HepG2 (cell line): Measurements from ENCODE around the gene ACAD11. TPM values are rescaled to one million over a fixed set of nuclear protein-coding genes. Genes with fewer than 3 reads are reported as not detected.

Source experiments
- CBX5 ChIP-seq: sonication (generic); formaldehyde crosslinking; IDR thresholded peaks from 2 replicates; pipeline ENCODE4 v1.4.0; 2020; ENCODE audit warnings: missing genetic modification reagents, borderline replicate concordance
- ELF3 ChIP-seq: IDR thresholded peaks from 2 replicates; pipeline ENCODE4 v1.6.1; 2016; ENCODE audit warnings: missing genetic modification reagents, missing compliant biosample characterization
- HDAC1 ChIP-seq: sonication (generic); formaldehyde crosslinking; IDR thresholded peaks from 2 replicates; pipeline ENCODE4 v1.5.1; 2020; ENCODE audit warnings: mild to moderate bottlenecking, missing genetic modification reagents
- KDM5A ChIP-seq: fragments of 200-600 bp; sonication (generic); IDR thresholded peaks from 2 replicates; pipeline ENCODE4 v1.7.0; 2018; ENCODE audit warnings: antibody characterized with exemption, mild to moderate bottlenecking, low read length, borderline replicate concordance
- SIX4 ChIP-seq: sonication (generic); formaldehyde crosslinking; IDR thresholded peaks from 2 replicates; pipeline ENCODE4 v1.4.0; 2020; ENCODE audit warnings: missing genetic modification reagents
- SRSF4 ChIP-seq: fragments of 200-400 bp; formaldehyde crosslinking; IDR thresholded peaks from one replicate; pipeline ENCODE4 v1.6.1; 2018; ENCODE audit warnings: mild to moderate bottlenecking, low read depth, low read length, moderate library complexity; ENCODE audit not compliant: poor library complexity, severe bottlenecking
- SSRP1 ChIP-seq: IDR thresholded peaks from 2 replicates; pipeline ENCODE4 v1.6.1; 2016; ENCODE audit warnings: control low read depth
- polyA plus RNA-seq, 8 experiments: library from polyadenylated mRNA; depleted of rRNA in 3 of 8; stranded (reverse) in 7 of 8; unstranded in 1 of 8; fragments of >200 nt; fragmentation: Illumina TruSeq in 4 of 8; extraction: Trizol in 4 of 8; gene quantifications; 2 replicates each; pipeline versions ENCODE4 v1.2.1 to v1.2.3, GENCODE V29; 2011 to 2016; ENCODE audit warnings: low read depth in 4 of 8, missing spikeins in 1 of 8, mixed read lengths in 1 of 8; ENCODE audit not compliant: insufficient read depth in 1 of 8
- total RNA-seq, 5 experiments: library from RNA; depleted of rRNA; stranded (reverse); fragments of >200 nt; fragmentation: Illumina TruSeq; extraction: Trizol; gene quantifications; 2 replicates each; pipeline ENCODE4 v1.2.3, GENCODE V29; 2016; ENCODE audit warnings: low read depth in 1 of 5
- TF ChIP-seq, protein P1 (sequence below): sonication (generic); formaldehyde crosslinking; IDR thresholded peaks from 2 replicates; pipeline ENCODE4 v1.4.0; 2020; ENCODE audit warnings: missing genetic modification reagents
- TF ChIP-seq, protein P2 (sequence below): sonication (generic); formaldehyde crosslinking; IDR thresholded peaks from 2 replicates; pipeline ENCODE4 v1.9.0; 2022; ENCODE audit warnings: low read depth, missing genetic modification reagents
- TF ChIP-seq, protein P3 (sequence below): sonication (generic); formaldehyde crosslinking; IDR thresholded peaks from 2 replicates; pipeline ENCODE4 v1.4.0; 2020; ENCODE audit warnings: missing genetic modification reagents

ACAD11 gene
- total and polyA plus RNA-seq, 2 of the 13 experiments (the other 11 are each of a cell fraction or from before 2014, with no cell fraction given): 30.6 to 56.9 TPM

DNA sequence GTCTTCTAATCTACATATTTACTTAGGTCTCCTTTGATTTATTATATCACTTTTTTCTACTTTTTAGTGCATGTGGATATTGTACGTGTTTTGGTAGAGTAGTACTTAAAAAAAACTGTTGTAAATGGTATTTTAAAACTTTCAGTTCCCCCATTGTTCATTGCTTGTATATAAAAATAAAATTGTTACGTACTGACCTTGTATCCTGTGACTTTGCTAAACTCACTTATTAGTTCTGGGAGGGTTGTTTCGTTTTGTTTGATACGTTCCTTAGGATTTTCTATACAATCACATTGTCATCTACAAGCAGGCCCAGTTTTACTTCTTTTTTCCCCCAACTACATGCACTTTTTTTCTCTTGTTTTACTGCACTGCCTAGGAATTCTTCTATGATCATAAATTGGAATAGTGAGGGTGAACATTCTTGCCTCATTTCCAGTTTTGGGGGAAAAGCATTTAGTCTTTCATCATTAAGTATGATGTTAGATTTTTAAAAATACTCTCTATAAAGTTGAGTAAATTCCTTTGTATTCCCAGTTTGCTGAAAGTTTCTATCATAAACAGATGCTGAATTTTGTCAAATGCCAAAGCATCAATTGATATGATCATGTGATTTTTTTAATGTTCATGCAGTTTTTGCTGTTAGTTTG, 96.1 kb downstream of the ACAD11 start (continued):
- TF ChIP-seq, protein P1, sequence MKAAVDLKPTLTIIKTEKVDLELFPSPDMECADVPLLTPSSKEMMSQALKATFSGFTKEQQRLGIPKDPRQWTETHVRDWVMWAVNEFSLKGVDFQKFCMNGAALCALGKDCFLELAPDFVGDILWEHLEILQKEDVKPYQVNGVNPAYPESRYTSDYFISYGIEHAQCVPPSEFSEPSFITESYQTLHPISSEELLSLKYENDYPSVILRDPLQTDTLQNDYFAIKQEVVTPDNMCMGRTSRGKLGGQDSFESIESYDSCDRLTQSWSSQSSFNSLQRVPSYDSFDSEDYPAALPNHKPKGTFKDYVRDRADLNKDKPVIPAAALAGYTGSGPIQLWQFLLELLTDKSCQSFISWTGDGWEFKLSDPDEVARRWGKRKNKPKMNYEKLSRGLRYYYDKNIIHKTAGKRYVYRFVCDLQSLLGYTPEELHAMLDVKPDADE: no peak
- TF ChIP-seq, protein P2, sequence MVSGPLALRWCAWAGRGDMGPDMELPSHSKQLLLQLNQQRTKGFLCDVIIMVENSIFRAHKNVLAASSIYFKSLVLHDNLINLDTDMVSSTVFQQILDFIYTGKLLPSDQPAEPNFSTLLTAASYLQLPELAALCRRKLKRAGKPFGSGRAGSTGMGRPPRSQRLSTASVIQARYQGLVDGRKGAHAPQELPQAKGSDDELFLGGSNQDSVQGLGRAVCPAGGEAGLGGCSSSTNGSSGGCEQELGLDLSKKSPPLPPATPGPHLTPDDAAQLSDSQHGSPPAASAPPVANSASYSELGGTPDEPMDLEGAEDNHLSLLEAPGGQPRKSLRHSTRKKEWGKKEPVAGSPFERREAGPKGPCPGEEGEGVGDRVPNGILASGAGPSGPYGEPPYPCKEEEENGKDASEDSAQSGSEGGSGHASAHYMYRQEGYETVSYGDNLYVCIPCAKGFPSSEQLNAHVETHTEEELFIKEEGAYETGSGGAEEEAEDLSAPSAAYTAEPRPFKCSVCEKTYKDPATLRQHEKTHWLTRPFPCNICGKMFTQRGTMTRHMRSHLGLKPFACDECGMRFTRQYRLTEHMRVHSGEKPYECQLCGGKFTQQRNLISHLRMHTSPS (CRISPR knock-in tag): no peak
- TF ChIP-seq KDM5A: no peak
- TF ChIP-seq, protein P3, sequence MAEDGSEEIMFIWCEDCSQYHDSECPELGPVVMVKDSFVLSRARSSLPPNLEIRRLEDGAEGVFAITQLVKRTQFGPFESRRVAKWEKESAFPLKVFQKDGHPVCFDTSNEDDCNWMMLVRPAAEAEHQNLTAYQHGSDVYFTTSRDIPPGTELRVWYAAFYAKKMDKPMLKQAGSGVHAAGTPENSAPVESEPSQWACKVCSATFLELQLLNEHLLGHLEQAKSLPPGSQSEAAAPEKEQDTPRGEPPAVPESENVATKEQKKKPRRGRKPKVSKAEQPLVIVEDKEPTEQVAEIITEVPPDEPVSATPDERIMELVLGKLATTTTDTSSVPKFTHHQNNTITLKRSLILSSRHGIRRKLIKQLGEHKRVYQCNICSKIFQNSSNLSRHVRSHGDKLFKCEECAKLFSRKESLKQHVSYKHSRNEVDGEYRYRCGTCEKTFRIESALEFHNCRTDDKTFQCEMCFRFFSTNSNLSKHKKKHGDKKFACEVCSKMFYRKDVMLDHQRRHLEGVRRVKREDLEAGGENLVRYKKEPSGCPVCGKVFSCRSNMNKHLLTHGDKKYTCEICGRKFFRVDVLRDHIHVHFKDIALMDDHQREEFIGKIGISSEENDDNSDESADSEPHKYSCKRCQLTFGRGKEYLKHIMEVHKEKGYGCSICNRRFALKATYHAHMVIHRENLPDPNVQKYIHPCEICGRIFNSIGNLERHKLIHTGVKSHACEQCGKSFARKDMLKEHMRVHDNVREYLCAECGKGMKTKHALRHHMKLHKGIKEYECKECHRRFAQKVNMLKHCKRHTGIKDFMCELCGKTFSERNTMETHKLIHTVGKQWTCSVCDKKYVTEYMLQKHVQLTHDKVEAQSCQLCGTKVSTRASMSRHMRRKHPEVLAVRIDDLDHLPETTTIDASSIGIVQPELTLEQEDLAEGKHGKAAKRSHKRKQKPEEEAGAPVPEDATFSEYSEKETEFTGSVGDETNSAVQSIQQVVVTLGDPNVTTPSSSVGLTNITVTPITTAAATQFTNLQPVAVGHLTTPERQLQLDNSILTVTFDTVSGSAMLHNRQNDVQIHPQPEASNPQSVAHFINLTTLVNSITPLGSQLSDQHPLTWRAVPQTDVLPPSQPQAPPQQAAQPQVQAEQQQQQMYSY (CRISPR knock-in tag): no peak
- TF ChIP-seq CBX5 (CRISPR knock-in tag): no peak
- TF ChIP-seq SSRP1: no peak
- no peak for TF ChIP-seq ELF3
- no peak for TF ChIP-seq HDAC1 (CRISPR knock-in tag)
- TF ChIP-seq SIX4 (CRISPR knock-in tag): no peak
- no peak for TF ChIP-seq SRSF4
